ENCODE data around the gene IFT25.
"Not testable (repeated sequence)": the region's sequence is repeated elsewhere in the genome, so short reads cannot be mapped to it uniquely, and the experiment has no call there.

GRCh38 chr1:53883600-53883999 lies 61.9 kb downstream of the IFT25 start:
- not testable (repeated sequence) for TF ChIP-seq CTCF (conservative IDR thresholded peaks at IDR 0.05); EZH2 (IDR thresholded peaks at IDR 0.05; ENCODE audit: low read depth)
